ENCODE data around the gene EFCAB6. TPM values are rescaled to one million over a fixed set of nuclear protein-coding genes. Genes with fewer than 3 reads are reported as not detected.
A peak's percentile ranks its signal among the peaks of the same experiment; 100 is the strongest.

Gene EFCAB6
- total RNA-seq, 1 experiment from 2014 or later: 2.5 TPM

GRCh38 chr22:43827926-43828724 lies 16.0 kb upstream of the EFCAB6 start:
- DNase-seq: no peak
- Histone ChIP-seq H3K4me2 (no peak overlapping the region), H3K4me1 (replicated peaks; ENCODE audit: insufficient read depth) (no peaks in the 10 kb centered on the region), H3F3A (ENCODE audit: insufficient read depth, low read depth) (no peaks in the 10 kb centered on the region), H3K27me3 (ENCODE audit: insufficient read depth, low read depth) (peaks cover 29% of the 10 kb centered on the region), H3K79me2 (ENCODE audit: low read depth) (no peaks in the 10 kb centered on the region), H3K36me3 (ENCODE audit: low read depth) (no peaks in the 10 kb centered on the region), H3K27ac (no peak overlapping the region), H2AFZ (no peak overlapping the region), H3K9me2 (ENCODE audit: insufficient read depth) (no peaks in the 10 kb centered on the region), H4K20me1 (ENCODE audit: insufficient read depth) (peaks cover 6% of the 10 kb centered on the region), H3K4me3 (no peak overlapping the region), H3K9me3 (ENCODE audit: insufficient read depth, low read depth) (no peaks in the 10 kb centered on the region)
- POLR2A ChIA-PET (ENCODE audit: unreplicated experiment): no interaction called here
- intact Hi-C loops (cut with micrococcal nuclease; ENCODE audit: unreplicated experiment): no loop called here
- CTCF ChIA-PET: no interaction called here
- TF ChIP-seq, protein P1, sequence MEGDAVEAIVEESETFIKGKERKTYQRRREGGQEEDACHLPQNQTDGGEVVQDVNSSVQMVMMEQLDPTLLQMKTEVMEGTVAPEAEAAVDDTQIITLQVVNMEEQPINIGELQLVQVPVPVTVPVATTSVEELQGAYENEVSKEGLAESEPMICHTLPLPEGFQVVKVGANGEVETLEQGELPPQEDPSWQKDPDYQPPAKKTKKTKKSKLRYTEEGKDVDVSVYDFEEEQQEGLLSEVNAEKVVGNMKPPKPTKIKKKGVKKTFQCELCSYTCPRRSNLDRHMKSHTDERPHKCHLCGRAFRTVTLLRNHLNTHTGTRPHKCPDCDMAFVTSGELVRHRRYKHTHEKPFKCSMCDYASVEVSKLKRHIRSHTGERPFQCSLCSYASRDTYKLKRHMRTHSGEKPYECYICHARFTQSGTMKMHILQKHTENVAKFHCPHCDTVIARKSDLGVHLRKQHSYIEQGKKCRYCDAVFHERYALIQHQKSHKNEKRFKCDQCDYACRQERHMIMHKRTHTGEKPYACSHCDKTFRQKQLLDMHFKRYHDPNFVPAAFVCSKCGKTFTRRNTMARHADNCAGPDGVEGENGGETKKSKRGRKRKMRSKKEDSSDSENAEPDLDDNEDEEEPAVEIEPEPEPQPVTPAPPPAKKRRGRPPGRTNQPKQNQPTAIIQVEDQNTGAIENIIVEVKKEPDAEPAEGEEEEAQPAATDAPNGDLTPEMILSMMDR (conservative IDR thresholded peaks at IDR 0.05): no peak
- TF ChIP-seq EZH2 (IDR thresholded peaks at IDR 0.05; ENCODE audit: low read depth): no peak
- BruUV-seq (replicated peaks): no TSS peak

GRCh38 chr22:43827003-43827735 lies 15.1 kb upstream of the EFCAB6 start:
- Histone ChIP-seq H3F3A (ENCODE audit: insufficient read depth, low read depth) (no peaks in the 10 kb centered on the region), H3K79me2 (ENCODE audit: low read depth) (no peaks in the 10 kb centered on the region), H3K36me3 (ENCODE audit: low read depth) (no peaks in the 10 kb centered on the region), H3K27ac (no peak overlapping the region), H3K9me2 (ENCODE audit: insufficient read depth) (no peaks in the 10 kb centered on the region), H3K4me1 (replicated peaks; ENCODE audit: insufficient read depth) (no peaks in the 10 kb centered on the region), H3K9me3 (ENCODE audit: insufficient read depth, low read depth) (no peaks in the 10 kb centered on the region), H4K20me1 (ENCODE audit: insufficient read depth) (peaks cover 6% of the 10 kb centered on the region), H3K27me3 (ENCODE audit: insufficient read depth, low read depth) (peaks cover 32% of the 10 kb centered on the region), H3K4me3 (no peak overlapping the region), H2AFZ (no peak overlapping the region), H3K4me2 (no peak overlapping the region)
- CTCF ChIA-PET: no interaction called here
- POLR2A ChIA-PET (ENCODE audit: unreplicated experiment): no interaction called here
- BruUV-seq (replicated peaks): no TSS peak
- TF ChIP-seq EZH2 (IDR thresholded peaks at IDR 0.05; ENCODE audit: low read depth): no peak
- TF ChIP-seq, protein P1 (conservative IDR thresholded peaks at IDR 0.05): no peak
- no peak for DNase-seq
- intact Hi-C loops (cut with micrococcal nuclease; ENCODE audit: unreplicated experiment): no loop called here

GRCh38 chr22:43826142-43827002 lies 14.3 kb upstream of the EFCAB6 start:
- no peak overlapping the region for H2AFZ ChIP-seq
- peaks cover 6% of the 10 kb centered on the region for H4K20me1 ChIP-seq (ENCODE audit: insufficient read depth)
- H3K9me2 ChIP-seq (ENCODE audit: insufficient read depth): no peaks in the 10 kb centered on the region
- peaks cover 36% of the 10 kb centered on the region for H3K27me3 ChIP-seq (ENCODE audit: insufficient read depth, low read depth)
- no peaks in the 10 kb centered on the region for H3K9me3 ChIP-seq (ENCODE audit: insufficient read depth, low read depth)
- intact Hi-C loops (cut with micrococcal nuclease; ENCODE audit: unreplicated experiment): loop anchor here (1.0 kb wide), 1 partner anchor 438 kb away; no protein-coding TSS in a partner anchor
- BruUV-seq (replicated peaks): no TSS peak
- ChIA-PET CTCF (no interaction called here), POLR2A (ENCODE audit: unreplicated experiment) (no interaction called here)
- no peak overlapping the region for H3K27ac ChIP-seq
- no peak overlapping the region for H3K4me2 ChIP-seq
- H3K36me3 ChIP-seq (ENCODE audit: low read depth): no peaks in the 10 kb centered on the region
- H3F3A ChIP-seq (ENCODE audit: insufficient read depth, low read depth): no peaks in the 10 kb centered on the region
- no peak overlapping the region for H3K4me3 ChIP-seq
- no peaks in the 10 kb centered on the region for H3K79me2 ChIP-seq (ENCODE audit: low read depth)
- no peak for TF ChIP-seq EZH2 (IDR thresholded peaks at IDR 0.05; ENCODE audit: low read depth)
- TF ChIP-seq, protein P1 (conservative IDR thresholded peaks at IDR 0.05): peak; percentile 55
- no peaks in the 10 kb centered on the region for H3K4me1 ChIP-seq (replicated peaks; ENCODE audit: insufficient read depth)
- DNase-seq: no peak

Data from PC-9 (cell line).